Raji (cell line): ENCODE data around the gene SNX1.

Source experiments
- POLR2A ChIP-seq: IDR thresholded peaks from 2 replicates; pipeline ENCODE4 v1.6.1; 2011; ENCODE audit warnings: low read depth, low read length, control low read depth; ENCODE audit not compliant: insufficient read depth

SNX1 gene, protein sequence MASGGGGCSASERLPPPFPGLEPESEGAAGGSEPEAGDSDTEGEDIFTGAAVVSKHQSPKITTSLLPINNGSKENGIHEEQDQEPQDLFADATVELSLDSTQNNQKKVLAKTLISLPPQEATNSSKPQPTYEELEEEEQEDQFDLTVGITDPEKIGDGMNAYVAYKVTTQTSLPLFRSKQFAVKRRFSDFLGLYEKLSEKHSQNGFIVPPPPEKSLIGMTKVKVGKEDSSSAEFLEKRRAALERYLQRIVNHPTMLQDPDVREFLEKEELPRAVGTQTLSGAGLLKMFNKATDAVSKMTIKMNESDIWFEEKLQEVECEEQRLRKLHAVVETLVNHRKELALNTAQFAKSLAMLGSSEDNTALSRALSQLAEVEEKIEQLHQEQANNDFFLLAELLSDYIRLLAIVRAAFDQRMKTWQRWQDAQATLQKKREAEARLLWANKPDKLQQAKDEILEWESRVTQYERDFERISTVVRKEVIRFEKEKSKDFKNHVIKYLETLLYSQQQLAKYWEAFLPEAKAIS

DNA sequence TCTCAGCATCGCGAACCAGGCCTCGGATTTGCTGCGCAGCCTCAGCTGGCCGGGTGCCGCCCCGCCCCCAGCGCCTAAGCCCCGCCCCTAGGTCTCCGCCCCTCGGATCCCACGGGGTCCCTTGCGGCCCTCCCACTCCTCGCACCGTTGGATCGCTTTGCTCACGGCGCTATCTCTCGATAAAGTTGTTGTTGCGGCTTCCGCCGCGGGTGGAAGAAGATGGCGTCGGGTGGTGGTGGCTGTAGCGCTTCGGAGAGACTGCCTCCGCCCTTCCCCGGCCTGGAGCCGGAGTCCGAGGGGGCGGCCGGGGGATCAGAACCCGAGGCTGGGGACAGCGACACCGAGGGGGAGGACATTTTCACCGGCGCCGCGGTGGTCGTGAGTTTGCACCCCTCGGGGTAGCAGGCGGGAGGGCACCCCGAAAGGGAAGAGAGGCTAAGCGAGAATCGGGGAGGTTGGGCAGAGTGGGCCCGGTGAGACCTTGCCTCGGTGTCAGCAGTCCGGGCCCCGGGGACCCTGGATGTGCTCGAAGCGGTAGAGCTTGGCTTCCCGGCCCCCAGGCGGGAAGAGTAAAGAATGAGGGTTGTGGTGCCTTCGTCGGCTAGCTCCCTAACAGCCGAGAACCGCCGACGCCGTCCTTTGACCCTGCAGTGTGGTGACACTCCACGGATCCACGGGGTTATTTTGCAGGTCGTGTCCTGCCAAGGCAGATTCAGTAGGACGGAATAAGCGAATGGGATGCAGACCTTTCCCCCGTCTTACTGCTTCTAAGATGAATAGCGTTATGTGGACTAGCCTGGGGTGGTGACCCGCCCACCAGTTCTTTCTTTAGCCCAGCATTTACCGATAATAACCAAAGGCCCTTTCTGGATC lies at the start of gene SNX1:
Gene SNX1, plus strand, starts transcription at position 188 of the 873 bp plus-strand sequence. Its CDS starts 32 bp downstream, at position 220.
- peak; percentile 87 for TF ChIP-seq POLR2A

DNA sequence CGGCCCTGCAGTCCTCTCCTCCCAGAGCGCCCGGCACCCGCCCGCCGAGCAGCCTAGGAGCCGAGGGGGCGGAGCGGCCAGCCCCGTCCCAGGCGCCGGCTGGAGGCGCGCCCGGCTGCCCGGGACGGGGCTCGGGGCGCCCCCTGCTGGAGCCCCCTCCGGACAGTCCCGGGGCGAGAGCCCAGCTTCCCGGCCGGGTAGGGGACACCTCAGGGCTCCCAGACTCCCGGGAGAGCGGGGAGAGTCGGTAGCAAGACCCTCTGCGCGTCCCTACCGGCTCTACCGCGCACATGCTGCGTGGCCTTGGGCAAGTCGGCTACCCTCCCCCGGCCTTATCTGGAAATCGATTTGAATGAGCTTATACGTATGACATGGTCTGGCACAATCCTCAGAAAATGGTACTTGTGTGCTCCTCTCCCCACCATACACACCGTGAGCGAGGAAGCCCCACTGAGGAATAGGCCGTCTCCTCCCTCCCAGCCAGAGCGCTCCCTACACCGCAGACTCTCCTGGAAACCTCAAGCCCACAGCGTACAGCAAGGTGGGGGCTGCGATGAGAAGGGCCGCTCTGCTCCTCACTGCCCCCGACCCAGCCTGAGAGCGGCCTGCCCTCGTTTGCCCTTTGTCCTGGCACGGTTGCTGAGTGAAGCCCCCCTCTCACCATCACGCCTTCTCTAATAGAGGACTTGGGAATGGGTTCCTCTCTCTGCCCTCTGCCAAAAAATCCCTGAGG lies 49.2 kb upstream of the SNX1 start, which contains the start of gene DAPK2:
Gene DAPK2, minus strand, starts transcription at position 65 of the 733 bp plus-strand sequence. CDS start 6,224 bp downstream, outside the sequence.
- TF ChIP-seq POLR2A, result no peak

GRCh38 chr15:64048781-64049460 lies 46.9 kb upstream of the SNX1 start:
- no peak for TF ChIP-seq POLR2A

GRCh38 chr15:64050281-64051092 lies 45.3 kb upstream of the SNX1 start:
- TF ChIP-seq POLR2A, result no peak

DNA sequence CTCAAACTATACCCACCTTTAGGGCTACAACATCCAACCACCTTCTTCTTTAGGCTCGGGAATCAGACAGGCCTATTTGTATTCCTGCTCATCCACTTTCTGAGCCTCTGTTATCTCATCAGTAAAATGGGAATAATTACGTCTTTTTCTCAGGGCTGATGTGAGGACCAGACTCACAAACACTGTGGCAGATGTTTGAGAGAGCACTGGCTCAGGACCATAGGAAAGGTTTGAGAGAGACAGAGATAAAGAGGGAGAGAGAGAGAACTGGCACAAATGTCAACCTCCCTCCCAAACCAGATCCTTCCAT lies 44.7 kb upstream of the SNX1 start:
- no peak for TF ChIP-seq POLR2A

- TF ChIP-seq POLR2A, result no peak
These were observed 44.1 kb upstream of the SNX1 start for GRCh38 chr15:64051407-64052259.

DNA sequence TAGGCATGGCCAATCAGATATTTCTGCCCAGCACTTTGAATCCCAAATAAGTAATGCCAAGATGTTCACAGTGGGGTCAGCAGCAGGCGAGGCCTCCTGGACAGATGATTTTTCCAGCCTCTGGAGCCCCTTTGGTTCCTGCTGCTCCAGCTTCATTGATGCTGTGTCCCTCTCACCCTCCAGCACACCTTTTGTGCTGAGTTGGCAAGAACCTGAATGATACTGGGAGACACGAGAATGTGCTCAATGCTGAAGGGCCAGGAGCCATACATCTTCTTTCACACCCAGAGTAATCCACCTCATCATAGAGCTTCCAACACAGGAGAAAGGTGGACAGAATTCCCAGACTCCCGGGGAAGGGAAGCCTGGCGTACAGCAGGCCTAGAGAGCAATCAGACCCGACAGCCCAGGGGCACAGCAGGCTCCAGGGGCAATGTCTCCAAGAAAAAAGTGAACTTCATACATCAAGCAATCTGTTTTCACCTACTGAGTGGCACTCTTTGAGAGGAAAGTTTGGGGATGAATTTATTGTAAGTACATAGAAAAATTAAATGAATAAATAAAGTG lies 42.8 kb upstream of the SNX1 start:
- TF ChIP-seq POLR2A, result no peak

DNA sequence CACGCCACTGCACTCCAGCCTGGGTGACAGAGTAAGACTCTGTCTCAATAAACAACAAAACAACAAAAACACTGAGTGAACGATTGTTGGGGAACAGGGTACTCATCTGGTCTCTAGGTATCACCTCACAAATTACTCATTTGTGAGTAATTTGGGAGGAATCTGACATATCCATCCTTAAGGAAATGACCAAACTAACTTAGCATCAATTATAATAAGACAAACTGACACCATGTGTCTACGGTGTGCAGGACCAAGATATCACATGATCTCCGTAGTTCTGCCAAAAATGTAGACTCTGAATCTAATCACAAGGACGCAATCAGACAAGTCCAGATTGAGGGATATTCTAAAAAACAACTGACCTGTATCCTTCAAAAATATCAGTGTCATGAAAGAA lies 37.5 kb upstream of the SNX1 start:
- no peak for TF ChIP-seq POLR2A

DNA sequence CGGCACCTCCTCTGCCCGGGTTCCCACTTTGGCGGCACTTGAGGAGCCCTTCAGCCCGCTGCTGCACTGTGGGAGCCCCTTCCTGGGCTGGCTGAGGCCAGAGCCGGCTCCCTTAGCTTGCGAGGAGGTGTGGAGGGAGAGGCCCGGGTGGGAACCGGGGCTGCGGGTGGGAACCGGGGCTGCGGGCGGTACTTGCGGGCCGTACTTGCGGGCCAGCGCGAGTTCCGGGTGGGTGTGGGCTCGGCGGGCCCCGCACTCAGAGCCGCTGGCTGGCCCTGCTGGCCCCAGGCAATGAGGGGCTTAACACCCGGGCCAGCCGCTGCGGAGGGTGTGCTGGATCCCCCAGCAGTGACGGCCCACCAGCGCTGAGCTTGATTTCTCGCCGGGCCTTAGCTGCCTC lies 35.1 kb upstream of the SNX1 start:
- TF ChIP-seq POLR2A, result no peak

GRCh38 chr15:64066451-64066850 lies 29.3 kb upstream of the SNX1 start:
- no peak for TF ChIP-seq POLR2A

- TF ChIP-seq POLR2A, result no peak
These were observed 28.2 kb upstream of the SNX1 start for GRCh38 chr15:64067564-64068030.

DNA sequence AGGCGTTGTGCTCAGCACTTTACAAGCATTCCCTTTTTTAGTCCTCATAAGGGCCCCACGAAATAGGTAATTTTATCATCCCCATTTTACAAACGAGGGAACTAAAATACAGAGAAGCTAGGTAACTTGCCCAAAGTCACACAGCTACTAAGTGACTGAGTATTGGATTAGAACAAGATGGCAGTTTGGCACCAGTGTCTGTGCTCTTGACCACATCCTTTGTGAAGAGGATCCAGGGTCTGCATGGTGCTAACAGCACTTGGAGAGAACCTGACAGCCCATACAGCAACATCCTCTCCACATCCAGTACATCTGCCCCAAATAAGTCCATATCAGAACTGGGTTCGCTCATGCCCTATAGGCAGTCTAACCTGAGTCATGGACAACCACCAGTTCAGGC lies 27.6 kb upstream of the SNX1 start:
- TF ChIP-seq POLR2A, result no peak
